ENCODE results near the gene XK.

GRCh38 chrX:37651921-37652452, 33.6 kb upstream of the XK start:
- TF ChIP-seq CTCF (IDR thresholded peaks at IDR 0.05) (no peak), POLR2A (IDR thresholded peaks at IDR 0.05) (no peak)
